HL-60/S4 treated with retinoic acid at 250 ng/mL for 4 days and 3 days (cell line): ENCODE results near the gene SMIM34.
"Not testable (repeated sequence)": the region's sequence is repeated elsewhere in the genome, so short reads cannot be mapped to it uniquely, and the experiment has no call there.

Source experiments
- in situ Hi-C: fragments of 300-500 bp; cut with MboI; formaldehyde crosslinking; loops from 2 replicates; pipeline ENCODE4 v1.7.0; 2022; ENCODE audit warnings: low sequenced_read_pairs

Gene SMIM34

GRCh38 chr21:34423805-34424204 is at the start of gene SMIM34:
Gene SMIM34, minus strand, starts transcription at chr21:34423951. Its CDS starts 112 bp downstream, at chr21:34423839.
- in situ Hi-C loops, result not testable (repeated sequence)

GRCh38 chr21:34467333-34467732 is 43.6 kb upstream of the SMIM34 start:
- in situ Hi-C loops, result not testable (repeated sequence)

GRCh38 chr21:34459426-34459825 is 35.7 kb upstream of the SMIM34 start:
- in situ Hi-C loops, result not testable (repeated sequence)

GRCh38 chr21:34458266-34458665 is 34.5 kb upstream of the SMIM34 start:
- in situ Hi-C loops, result not testable (repeated sequence)

- in situ Hi-C loops, result not testable (repeated sequence)
Observed at GRCh38 chr21:34456180-34456579, 32.4 kb upstream of the SMIM34 start.

GRCh38 chr21:34455628-34456027 is 31.9 kb upstream of the SMIM34 start:
- in situ Hi-C loops, result not testable (repeated sequence)

- in situ Hi-C loops, result not testable (repeated sequence)
Observed at GRCh38 chr21:34447018-34447417, 23.3 kb upstream of the SMIM34 start.

GRCh38 chr21:34443486-34443885 is 19.7 kb upstream of the SMIM34 start:
- in situ Hi-C loops, result not testable (repeated sequence)

- in situ Hi-C loops, result not testable (repeated sequence)
Observed at GRCh38 chr21:34429710-34430109, 6.0 kb upstream of the SMIM34 start.

DNA sequence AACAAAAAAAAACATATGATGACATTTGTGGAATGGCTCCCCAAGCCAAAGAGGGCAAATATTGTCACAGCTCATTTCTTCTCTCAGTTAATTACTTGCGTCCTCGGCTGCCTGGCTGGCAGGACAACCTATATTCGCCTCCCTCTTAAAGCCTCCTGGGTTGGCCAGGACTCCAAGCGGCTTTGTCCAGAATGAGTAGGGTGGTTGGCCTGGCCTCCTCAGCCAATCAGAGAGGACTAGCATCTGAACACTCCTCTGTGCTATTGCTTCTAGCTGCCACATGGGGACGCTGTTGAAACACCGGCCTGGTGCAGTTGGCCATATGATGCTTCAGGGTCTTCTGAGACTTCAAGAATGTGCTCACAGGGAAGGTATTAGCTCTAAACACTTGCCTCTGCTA is 4.7 kb upstream of the SMIM34 start:
- in situ Hi-C loops, result not testable (repeated sequence)

DNA sequence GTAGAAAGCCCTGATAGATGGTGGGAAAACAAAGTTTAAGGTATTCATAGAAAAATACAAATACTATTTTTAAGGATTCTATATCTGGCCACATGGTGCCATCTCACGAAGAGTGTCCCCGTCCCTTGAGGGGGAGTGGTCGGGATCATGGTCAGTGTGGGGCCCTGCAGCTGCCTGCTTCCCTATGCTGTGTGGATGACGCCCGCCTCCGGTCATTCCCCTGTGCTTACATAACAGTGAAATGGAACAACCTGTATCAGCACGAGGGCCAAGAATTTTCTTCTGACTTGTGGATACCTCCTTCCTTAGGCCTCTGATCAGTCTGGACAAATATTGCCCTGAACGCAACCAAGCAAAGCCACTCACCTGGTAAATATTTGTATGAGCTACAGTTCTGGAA is 3.6 kb upstream of the SMIM34 start:
- in situ Hi-C loops, result not testable (repeated sequence)

DNA sequence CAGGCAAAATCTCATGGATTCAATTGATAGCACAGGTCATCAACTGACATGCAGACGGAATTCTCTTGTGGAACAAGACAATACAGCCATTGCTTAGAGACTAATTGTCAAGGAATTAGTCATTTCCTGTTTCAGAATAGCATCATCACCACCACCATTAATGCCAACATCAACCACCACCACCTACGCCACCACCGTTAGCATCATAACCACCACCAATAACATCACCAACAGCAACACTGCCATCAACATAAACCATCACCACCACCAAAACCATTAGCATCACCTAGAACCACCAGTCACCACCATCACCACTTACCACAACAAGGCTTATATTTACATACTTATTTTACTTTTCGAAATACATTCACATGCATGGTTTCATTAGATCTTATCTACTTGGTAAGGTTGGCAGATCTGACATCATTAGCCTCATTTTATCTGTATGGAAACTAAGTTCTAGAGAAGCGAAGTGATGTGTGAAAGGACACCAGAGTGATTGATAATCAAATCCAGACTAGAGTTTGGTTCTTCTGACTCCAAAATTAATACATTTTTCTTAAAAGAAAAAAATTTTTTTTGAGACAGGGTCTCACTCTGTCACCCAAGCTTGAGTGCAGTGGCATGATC is 6.2 kb downstream of the SMIM34 start:
- in situ Hi-C loops, result not testable (repeated sequence)

- in situ Hi-C loops, result not testable (repeated sequence)
Observed at GRCh38 chr21:34407294-34407693, 16.5 kb downstream of the SMIM34 start.

- in situ Hi-C loops, result not testable (repeated sequence)
Observed at GRCh38 chr21:34406676-34407075, 17.1 kb downstream of the SMIM34 start.

DNA sequence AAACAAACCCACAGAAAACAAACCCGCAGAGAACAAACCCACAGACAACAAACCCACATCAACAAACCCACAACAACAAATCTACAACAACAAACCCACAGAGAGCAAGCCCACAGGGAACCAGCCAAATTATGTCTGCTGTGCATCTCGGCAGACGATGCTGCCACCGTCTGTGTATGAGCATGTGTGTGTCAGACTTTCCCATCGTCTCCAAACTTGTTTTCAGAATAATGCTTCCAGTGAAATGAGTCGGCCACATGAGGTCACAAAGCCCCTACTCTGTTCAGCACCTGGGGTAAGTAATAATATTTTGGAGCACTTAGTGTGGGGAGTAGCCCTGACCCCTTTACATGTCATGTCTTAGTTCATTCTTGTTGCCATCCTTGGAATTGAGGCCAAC is 17.6 kb downstream of the SMIM34 start:
- in situ Hi-C loops, result not testable (repeated sequence)

- in situ Hi-C loops, result not testable (repeated sequence)
Observed at GRCh38 chr21:34405686-34406085, 18.1 kb downstream of the SMIM34 start.

DNA sequence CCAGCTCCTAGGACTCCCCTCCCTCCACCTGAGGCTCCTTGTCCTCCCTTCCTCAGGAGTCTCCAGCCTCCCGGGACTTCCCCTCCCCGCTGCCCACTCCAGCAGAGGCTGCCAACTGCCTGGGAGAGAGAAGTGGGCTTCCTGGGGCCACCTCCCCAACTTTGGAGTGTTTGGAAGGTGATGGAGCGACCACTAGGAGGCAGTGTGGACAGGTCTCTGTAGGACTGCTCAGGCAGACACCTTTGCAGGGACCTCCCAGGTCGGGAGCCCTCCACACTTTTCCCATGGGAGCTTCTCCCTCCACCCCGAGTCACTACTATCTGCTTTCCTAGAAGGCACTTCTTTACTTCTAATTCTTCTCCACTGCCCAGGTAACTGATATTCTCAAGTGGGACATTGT is 19.0 kb downstream of the SMIM34 start:
- in situ Hi-C loops, result not testable (repeated sequence)

DNA sequence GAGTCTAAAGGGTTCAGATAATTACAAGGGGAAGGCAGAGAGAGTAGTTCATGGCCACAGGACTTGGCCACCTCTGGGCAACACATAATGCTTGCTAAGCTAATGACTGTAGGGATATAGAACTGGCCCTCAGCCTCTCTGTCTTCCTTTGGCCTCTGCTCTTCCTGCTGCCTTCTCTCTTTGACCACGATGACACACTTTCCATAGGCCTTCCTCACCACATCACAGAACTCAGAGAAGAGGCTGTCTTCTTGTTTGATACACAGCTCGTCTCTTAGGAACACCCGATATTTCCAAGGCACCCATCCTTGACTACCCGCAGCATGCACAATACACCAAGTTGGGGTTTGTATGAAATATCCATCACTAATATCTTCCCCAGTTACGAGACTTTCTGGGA is 23.2 kb downstream of the SMIM34 start:
- in situ Hi-C loops, result not testable (repeated sequence)

GRCh38 chr21:34383724-34384415 is 39.9 kb downstream of the SMIM34 start:
- in situ Hi-C loops, result not testable (repeated sequence)

GRCh38 chr21:34383138-34383537 is 40.6 kb downstream of the SMIM34 start:
- in situ Hi-C loops, result not testable (repeated sequence)

GRCh38 chr21:34375619-34375972 is 48.2 kb downstream of the SMIM34 start:
- in situ Hi-C loops, result not testable (repeated sequence)

DNA sequence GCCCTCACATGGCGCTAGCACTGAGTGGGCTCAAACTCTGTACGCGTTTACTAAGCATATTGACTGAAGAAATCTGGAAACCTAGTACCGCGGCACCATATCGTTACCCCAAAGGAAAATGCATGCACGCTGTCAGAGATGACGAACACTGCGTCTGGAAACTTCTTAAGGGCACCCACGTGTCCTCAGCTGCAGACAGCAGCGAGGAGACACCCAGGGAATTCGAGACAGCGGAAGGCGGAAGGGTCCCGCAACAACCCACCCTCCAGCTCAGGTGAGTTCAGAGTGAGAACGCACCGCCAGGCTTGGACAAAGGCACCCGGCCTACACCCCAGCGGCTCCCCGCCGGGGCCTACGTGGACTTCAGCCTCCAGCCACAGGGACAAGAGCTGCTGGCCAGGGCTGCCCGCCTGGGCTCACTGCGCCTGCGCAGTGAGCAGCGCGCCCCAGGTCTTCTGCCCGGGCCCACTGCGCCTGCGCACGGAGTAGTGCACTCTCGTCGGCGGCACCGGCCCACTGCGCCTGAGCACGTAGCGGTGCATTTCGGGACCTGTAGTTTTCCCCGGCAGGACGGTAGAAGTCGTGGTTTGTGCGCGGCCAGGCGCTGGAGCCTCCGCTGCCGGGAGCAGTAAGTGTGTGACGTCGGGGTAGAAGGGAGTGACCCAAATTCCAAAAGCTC is 48.7 kb downstream of the SMIM34 start, which contains the start of gene SMIM11:
Gene SMIM11 (plus strand): TSS at position 568 of the 679 bp plus-strand sequence. CDS start 3,998 bp downstream, outside the sequence.
- in situ Hi-C loops, result not testable (repeated sequence)
